ENCODE data around the gene CCL3.

GRCh38 chr17:36104701-36105181 lies 14.8 kb upstream of the CCL3 start:
- TF ChIP-seq CTCF (IDR thresholded peaks at IDR 0.05) (no peak), EP300 (IDR thresholded peaks at IDR 0.05) (no peak)
